HepG2 (cell line): ENCODE measurements around the gene TDRD3. TPM values are rescaled to one million over a fixed set of nuclear protein-coding genes. Genes with fewer than 3 reads are reported as not detected.

Source experiments
- ATAC-seq: fragments of 200-7000 bp; cut with Tn5 transposase; 3 replicates; pipeline ENCODE4 v1.9.1; 2020; ENCODE audit warnings: mild to moderate bottlenecking, moderate library complexity
- BruUV-seq: library from RNA; stranded (reverse); fragments of 400-500 nt; replicated peaks from 2 replicates; lab custom pipeline; 2021; lab: Mats Ljungman, UMichigan
- CTCF ChIA-PET: fragments of 300-600 bp; formaldehyde crosslinking; extraction: SDS; loops from one replicate; lab custom pipeline; 2021; ENCODE audit warnings: low total read pairs, inconsistent platforms, low intra/inter-chr PET ratio; lab: Yijun Ruan, JAX
- POLR2A ChIA-PET: fragments of 350-600 bp; sonication (Branson Sonifier 250); formaldehyde crosslinking; loops from one replicate; lab custom pipeline; 2020; ENCODE audit warnings: antibody characterized with exemption, inconsistent platforms; lab: Yijun Ruan, JAX
- DNase-seq: peaks from one replicate; pipeline ENCODE4 v3.0.0-alpha.2; 2015; ENCODE audit warnings: low spot score
- FAIRE-seq: peaks from 3 replicates; lab custom pipeline; 2011; peaks lifted over from hg19 to GRCh38; lab: Jason Lieb, UNC
- H2AFZ ChIP-seq: one replicate; pipeline ENCODE4 v1.6.1; 2011; ENCODE audit warnings: low read length, inconsistent platforms
- H3K27ac ChIP-seq: fragments of 300-600 bp; 3 replicates; pipeline ENCODE4 v1.8.0; 2011; ENCODE audit warnings: mixed run types, mild to moderate bottlenecking, mixed read lengths, low read length, inconsistent platforms; ENCODE audit not compliant: insufficient read depth; ENCODE audit errors: extremely low read length
- H3K27me3 ChIP-seq, 2 experiments: fragments of 200-600 bp in 1 of 2; 2 replicates in 1 of 2; 3 replicates in 1 of 2; pipeline versions ENCODE4 v1.6.0 to v1.8.0; 2011; ENCODE audit warnings: low read length in 2 of 2, mild to moderate bottlenecking in 2 of 2, moderate library complexity in 2 of 2, inconsistent platforms in 1 of 2; ENCODE audit not compliant: insufficient read depth in 2 of 2, control insufficient read depth in 1 of 2
- H3K36me3 ChIP-seq, 2 experiments: fragments of 200-600 bp in 1 of 2; replicated peaks in 1 of 2; 2 replicates in 1 of 2; 3 replicates in 1 of 2; pipeline versions ENCODE4 v1.5.1 to v1.8.0; 2011; ENCODE audit warnings: low read length in 2 of 2, inconsistent platforms in 1 of 2; ENCODE audit not compliant: insufficient read depth in 2 of 2, control insufficient read depth in 1 of 2
- H3K4me1 ChIP-seq: 2 replicates; pipeline ENCODE4 v1.5.1; 2012; ENCODE audit warnings: low read length, inconsistent platforms; ENCODE audit not compliant: insufficient read depth
- H3K4me2 ChIP-seq: 2 replicates; pipeline ENCODE4 v1.6.0; 2011; ENCODE audit warnings: low read depth, low read length, inconsistent platforms
- H3K4me3 ChIP-seq, 3 experiments: fragments of 200-600 bp in 1 of 3; sonication (generic), shearing (Covaris generic) in 1 of 3; replicated peaks in 1 of 3; 2 replicates each; pipeline ENCODE4 v1.5.1; 2011 to 2016; ENCODE audit warnings: low read length in 3 of 3, inconsistent platforms in 2 of 3, low read depth in 2 of 3, mild to moderate bottlenecking in 2 of 3, control low read depth in 1 of 3, mixed read lengths in 1 of 3; ENCODE audit not compliant: insufficient read depth in 1 of 3
- H3K79me2 ChIP-seq: one replicate; pipeline ENCODE4 v1.6.1; 2011; ENCODE audit warnings: low read length, inconsistent platforms; ENCODE audit not compliant: insufficient read depth
- H3K9ac ChIP-seq: 2 replicates; pipeline ENCODE4 v1.6.0; 2011; ENCODE audit warnings: mild to moderate bottlenecking, low read depth, low read length, inconsistent platforms; ENCODE audit not compliant: insufficient read depth
- H3K9me3 ChIP-seq: 2 replicates; pipeline ENCODE4 v1.5.1; 2012; ENCODE audit warnings: mild to moderate bottlenecking, low read length
- H4K20me1 ChIP-seq: 2 replicates; pipeline ENCODE4 v1.6.0; 2011; ENCODE audit warnings: inconsistent platforms, mild to moderate bottlenecking, low read length, moderate library complexity; ENCODE audit not compliant: insufficient read depth
- BCLAF1 ChIP-seq: fragments of 450-650 bp; IDR thresholded peaks from 2 replicates; pipeline ENCODE4 v1.6.1; 2017; ENCODE audit warnings: mild to moderate bottlenecking
- MATR3 ChIP-seq: sonication (generic); formaldehyde crosslinking; IDR thresholded peaks from 2 replicates; pipeline ENCODE4 v1.4.0; 2020; ENCODE audit warnings: missing genetic modification reagents
- REXO4 ChIP-seq: sonication (generic); formaldehyde crosslinking; IDR thresholded peaks from 2 replicates; pipeline ENCODE4 v1.8.0; 2022; ENCODE audit warnings: missing genetic modification reagents, mild to moderate bottlenecking, borderline replicate concordance
- SOX6 ChIP-seq, 2 experiments: fragments of 450-650 bp in 1 of 2; sonication (generic) in 1 of 2; formaldehyde crosslinking in 1 of 2; IDR thresholded peaks; 2 replicates each; pipeline versions ENCODE4 v1.4.0 to v1.6.1; 2017 to 2020; ENCODE audit warnings: antibody characterized with exemption in 1 of 2, mild to moderate bottlenecking in 1 of 2, missing genetic modification reagents in 1 of 2
- THAP11 ChIP-seq: IDR thresholded peaks from 2 replicates; pipeline ENCODE4 v1.6.1; 2016; ENCODE audit warnings: missing biosample characterization, missing genetic modification reagents
- ZNF652 ChIP-seq: IDR thresholded peaks from 2 replicates; pipeline ENCODE4 v1.6.1; 2016; ENCODE audit warnings: low read depth, borderline replicate concordance
- WGBS: methylation state at CpG from one replicate; pipeline ENCODE4 v1.1.6; 2017; ENCODE audit warnings: low lambda C conversion rate; 5-methylcytosine and 5-hydroxymethylcytosine counted together
- in situ Hi-C: cut with HindIII; loops from 2 replicates; pipeline ENCODE4 v1.10.0; 2017; ENCODE audit warnings: low pct_unique_long_range_greater_than_20kb; ENCODE audit not compliant: extremely low pct_ligation_motif_present
- intact Hi-C: fragments of 100-400 bp; cut with micrococcal nuclease; formaldehyde crosslinking; loops from one replicate; pipeline ENCODE4 v1.10.0; 2022; ENCODE audit not compliant: unreplicated experiment
- polyA plus RNA-seq, 8 experiments: library from polyadenylated mRNA; depleted of rRNA in 3 of 8; stranded (reverse) in 7 of 8; unstranded in 1 of 8; fragments of >200 nt; fragmentation: Illumina TruSeq in 4 of 8; extraction: Trizol in 4 of 8; gene quantifications; 2 replicates each; pipeline versions ENCODE4 v1.2.1 to v1.2.3, GENCODE V29; 2011 to 2016; ENCODE audit warnings: low read depth in 4 of 8, missing spikeins in 1 of 8, mixed read lengths in 1 of 8; ENCODE audit not compliant: insufficient read depth in 1 of 8
- total RNA-seq, 5 experiments: library from RNA; depleted of rRNA; stranded (reverse); fragments of >200 nt; fragmentation: Illumina TruSeq; extraction: Trizol; gene quantifications; 2 replicates each; pipeline ENCODE4 v1.2.3, GENCODE V29; 2016; ENCODE audit warnings: low read depth in 1 of 5

Gene TDRD3
- total and polyA plus RNA-seq, 2 of the 13 experiments (the other 11 are each of a cell fraction or from before 2014, with no cell fraction given), result 4.7 to 11.8 TPM

GRCh38 chr13:60577761-60578160 is 180.7 kb downstream of the TDRD3 start (continued):
- TF ChIP-seq BCLAF1, result no peak
- TF ChIP-seq REXO4 (CRISPR knock-in tag), result no peak
- no peak for TF ChIP-seq THAP11 (CRISPR knock-in tag)
- TF ChIP-seq MATR3 (CRISPR knock-in tag), result no peak

- Histone ChIP-seq H2AFZ (no peak overlapping the region), H3K9ac (no peak overlapping the region), H3K4me1 (0 out of 2 replicates have a peak, but pooled peaks cover 8% of the 10 kb centered on the region), H3K4me2 (peak overlapping the region; percentile 18; the same call in 1 of the 2 replicates), H4K20me1 (no peaks in the 10 kb centered on the region), H3K27me3 (no peaks in the 10 kb centered on the region; a peak in 1 of 5 replicates), H3K4me3 (no peak overlapping the region), H3K9me3 (no peaks in the 10 kb centered on the region), H3K36me3 (no peaks in the 10 kb centered on the region), H3K27ac (no peak overlapping the region), H3K79me2 (no peaks in the 10 kb centered on the region)
- ChIA-PET POLR2A (no interaction called here), CTCF (no interaction called here)
- TF ChIP-seq ZNF652 (CRISPR knock-in tag) (peak; percentile 71), SOX6 (IDR thresholded peaks at IDR 0.05) (no peak), SOX6 (CRISPR knock-in tag; IDR thresholded peaks at IDR 0.05) (no peak)
- WGBS, result 35% methylated on average over 9 of the region's 9 CpGs
- FAIRE-seq (no peak), ATAC-seq (peak; percentile 85), DNase-seq (peak; percentile 13)
- no TSS peak for BruUV-seq
- intact Hi-C loops (no loop called here), in situ Hi-C loops (no loop called here)
Observed at GRCh38 chr13:60583196-60583888, 186.3 kb downstream of the TDRD3 start.
